Keratinocyte (primary cell): ENCODE measurements around the gene PRKAR1A. TPM values are rescaled to one million over a fixed set of nuclear protein-coding genes. Genes with fewer than 3 reads are reported as not detected.

Source experiments
- DNase-seq: peaks from one replicate; pipeline ENCODE4 v3.0.0-alpha.2; 2011; ENCODE audit warnings: low read depth, missing footprints, low spot score
- FAIRE-seq: peaks from 2 replicates; lab custom pipeline; 2011; peaks lifted over from hg19 to GRCh38; lab: Jason Lieb, UNC
- H2AFZ ChIP-seq: 2 replicates; pipeline ENCODE4 v1.6.0; 2012; ENCODE audit warnings: low read length, control low read depth, inconsistent platforms; ENCODE audit not compliant: control insufficient read depth
- H3K27ac ChIP-seq: 2 replicates; pipeline ENCODE4 v1.5.1; 2011; ENCODE audit warnings: low read length; ENCODE audit not compliant: control insufficient read depth, insufficient read depth
- H3K27me3 ChIP-seq: 3 replicates; pipeline ENCODE4 v1.6.0; 2011; ENCODE audit warnings: low read length; ENCODE audit not compliant: control insufficient read depth, insufficient read depth; ENCODE audit errors: extremely low read depth
- H3K36me3 ChIP-seq, 2 experiments: 2 replicates in 1 of 2; 3 replicates in 1 of 2; pipeline ENCODE4 v1.5.1; 2011; ENCODE audit warnings: low read length in 2 of 2, mild to moderate bottlenecking in 1 of 2; ENCODE audit not compliant: control insufficient read depth in 2 of 2, insufficient read depth in 2 of 2; ENCODE audit errors: extremely low read depth in 1 of 2
- H3K4me1 ChIP-seq: 3 replicates; pipeline ENCODE4 v1.5.1; 2011; ENCODE audit warnings: low read length; ENCODE audit not compliant: control insufficient read depth, insufficient read depth; ENCODE audit errors: extremely low read depth
- H3K4me2 ChIP-seq: 3 replicates; pipeline ENCODE4 v1.6.0; 2011; ENCODE audit warnings: low read depth, low read length; ENCODE audit not compliant: control insufficient read depth, insufficient read depth; ENCODE audit errors: extremely low read depth
- H3K4me3 ChIP-seq, 3 experiments: fragments of 200-600 bp in 1 of 3; sonication (generic) in 1 of 3; 2 replicates in 2 of 3; 3 replicates in 1 of 3; pipeline ENCODE4 v1.5.1; 2011 to 2016; ENCODE audit warnings: low read length in 3 of 3, mild to moderate bottlenecking in 3 of 3, control low read depth in 2 of 3, inconsistent platforms in 1 of 3, low read depth in 1 of 3, mixed read lengths in 1 of 3, mixed run types in 1 of 3, moderate library complexity in 1 of 3; ENCODE audit not compliant: control insufficient read depth in 2 of 3, insufficient read depth in 2 of 3; ENCODE audit errors: extremely low read depth in 1 of 3
- H3K79me2 ChIP-seq: 2 replicates; pipeline ENCODE4 v1.6.0; 2012; ENCODE audit warnings: low read length; ENCODE audit not compliant: control insufficient read depth, insufficient read depth
- H3K9ac ChIP-seq: 3 replicates; pipeline ENCODE4 v1.6.0; 2011; ENCODE audit warnings: low read length; ENCODE audit not compliant: control insufficient read depth, insufficient read depth; ENCODE audit errors: extremely low read depth
- H3K9me1 ChIP-seq: 3 replicates; pipeline ENCODE4 v1.6.0; 2011; ENCODE audit warnings: low read length; ENCODE audit not compliant: control insufficient read depth, insufficient read depth; ENCODE audit errors: extremely low read depth
- H3K9me3 ChIP-seq: 2 replicates; pipeline ENCODE4 v1.5.1; 2012; ENCODE audit warnings: low read depth, low read length; ENCODE audit not compliant: control insufficient read depth
- H4K20me1 ChIP-seq: 3 replicates; pipeline ENCODE4 v1.6.0; 2011; ENCODE audit warnings: low read length; ENCODE audit not compliant: control insufficient read depth, insufficient read depth; ENCODE audit errors: extremely low read depth
- EZH2 ChIP-seq: IDR thresholded peaks from one replicate; pipeline ENCODE4 v1.6.1; 2012; ENCODE audit warnings: inconsistent platforms, mild to moderate bottlenecking, low read length, moderate library complexity
- dilution Hi-C: fragments of 300-500 bp; cut with MboI; formaldehyde crosslinking; loops from one replicate; pipeline ENCODE4 v1.7.0; 2020; ENCODE audit warnings: low sequenced_read_pairs; ENCODE audit not compliant: extremely low pct_ligation_motif_present
- polyA plus RNA-seq, 5 experiments: library from polyadenylated mRNA; depleted of rRNA in 3 of 5; stranded (reverse) in 3 of 5; stranded (forward) in 1 of 5; unstranded in 1 of 5; fragments of >200 nt; gene quantifications; 1 replicate in 1 of 5; 2 replicates in 3 of 5; 3 replicates in 1 of 5; pipeline versions ENCODE4 v1.2.1 to v1.2.3, GENCODE V29; 2011 to 2012; ENCODE audit warnings: missing spikeins in 2 of 5, low read depth in 1 of 5, low replicate concordance in 1 of 5
- TF ChIP-seq, protein P1 (sequence below), 3 experiments: IDR thresholded peaks in 1 of 3; conservative IDR thresholded peaks in 1 of 3; optimal IDR thresholded peaks in 1 of 3; 2 replicates in 2 of 3; 3 replicates in 1 of 3; pipeline versions ENCODE3 to v1.5.1; 2011; ENCODE audit warnings: low read length in 3 of 3, mild to moderate bottlenecking in 3 of 3, moderate library complexity in 2 of 3, control low read depth in 1 of 3, inconsistent platforms in 1 of 3; ENCODE audit not compliant: insufficient read depth in 2 of 3; ENCODE audit errors: extremely low read depth in 1 of 3

The PRKAR1A gene
- polyA plus RNA-seq, 1 donor (not counting 4 experiments of a cell fraction or from before 2014, with no cell fraction given), result 212 TPM

DNA sequence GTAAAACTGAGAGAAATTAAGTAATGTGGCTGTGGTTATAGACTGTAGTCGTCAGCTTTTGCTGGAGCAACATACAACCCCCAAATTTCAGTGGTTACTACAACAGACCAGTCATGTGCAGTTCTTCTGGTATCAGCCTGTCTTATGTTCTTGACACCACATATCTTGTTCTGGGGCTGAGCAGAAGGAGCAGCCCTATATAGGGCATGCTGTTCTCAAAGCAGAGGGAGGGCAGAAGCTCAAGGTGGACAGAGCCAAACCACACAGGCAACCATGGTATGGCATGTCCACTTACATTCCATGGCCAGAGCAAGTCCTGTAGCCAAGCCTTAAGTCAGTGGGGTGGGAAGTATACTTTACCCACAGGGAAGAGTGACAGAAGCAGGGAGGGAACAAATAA lies 7.7 kb downstream of the PRKAR1A start:
- no peak overlapping the region for H2AFZ ChIP-seq
- H3K79me2 ChIP-seq, result peaks cover 68% of the 10 kb centered on the region
- dilution Hi-C loops, result no loop called here
- H3K9me1 ChIP-seq, result no peaks in the 10 kb centered on the region
- no peak overlapping the region for H3K4me3 ChIP-seq
- TF ChIP-seq, protein P1, sequence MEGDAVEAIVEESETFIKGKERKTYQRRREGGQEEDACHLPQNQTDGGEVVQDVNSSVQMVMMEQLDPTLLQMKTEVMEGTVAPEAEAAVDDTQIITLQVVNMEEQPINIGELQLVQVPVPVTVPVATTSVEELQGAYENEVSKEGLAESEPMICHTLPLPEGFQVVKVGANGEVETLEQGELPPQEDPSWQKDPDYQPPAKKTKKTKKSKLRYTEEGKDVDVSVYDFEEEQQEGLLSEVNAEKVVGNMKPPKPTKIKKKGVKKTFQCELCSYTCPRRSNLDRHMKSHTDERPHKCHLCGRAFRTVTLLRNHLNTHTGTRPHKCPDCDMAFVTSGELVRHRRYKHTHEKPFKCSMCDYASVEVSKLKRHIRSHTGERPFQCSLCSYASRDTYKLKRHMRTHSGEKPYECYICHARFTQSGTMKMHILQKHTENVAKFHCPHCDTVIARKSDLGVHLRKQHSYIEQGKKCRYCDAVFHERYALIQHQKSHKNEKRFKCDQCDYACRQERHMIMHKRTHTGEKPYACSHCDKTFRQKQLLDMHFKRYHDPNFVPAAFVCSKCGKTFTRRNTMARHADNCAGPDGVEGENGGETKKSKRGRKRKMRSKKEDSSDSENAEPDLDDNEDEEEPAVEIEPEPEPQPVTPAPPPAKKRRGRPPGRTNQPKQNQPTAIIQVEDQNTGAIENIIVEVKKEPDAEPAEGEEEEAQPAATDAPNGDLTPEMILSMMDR (optimal IDR thresholded peaks at IDR 0.05 in 1 of 3, IDR thresholded peaks at IDR 0.05 in 1 of 3, conservative IDR thresholded peaks at IDR 0.05 in 1 of 3; ENCODE audit: extremely low read depth in 1 of 3, insufficient read depth in 2 of 3, low read length in 3 of 3), result no peak
- TF ChIP-seq EZH2, result no peak
- no peaks in the 10 kb centered on the region for H4K20me1 ChIP-seq
- no peaks in the 10 kb centered on the region for H3K9me3 ChIP-seq
- H3K4me2 ChIP-seq, result no peak overlapping the region
- H3K27me3 ChIP-seq, result no peaks in the 10 kb centered on the region
- peaks cover 21 to 33% of the 10 kb centered on the region in 2 experiments for H3K36me3 ChIP-seq
- H3K27ac ChIP-seq, result no peak overlapping the region
- peaks cover 4% of the 10 kb centered on the region for H3K4me1 ChIP-seq
- DNase-seq, result no peak
- H3K9ac ChIP-seq, result no peak overlapping the region
- no peak for FAIRE-seq

DNA sequence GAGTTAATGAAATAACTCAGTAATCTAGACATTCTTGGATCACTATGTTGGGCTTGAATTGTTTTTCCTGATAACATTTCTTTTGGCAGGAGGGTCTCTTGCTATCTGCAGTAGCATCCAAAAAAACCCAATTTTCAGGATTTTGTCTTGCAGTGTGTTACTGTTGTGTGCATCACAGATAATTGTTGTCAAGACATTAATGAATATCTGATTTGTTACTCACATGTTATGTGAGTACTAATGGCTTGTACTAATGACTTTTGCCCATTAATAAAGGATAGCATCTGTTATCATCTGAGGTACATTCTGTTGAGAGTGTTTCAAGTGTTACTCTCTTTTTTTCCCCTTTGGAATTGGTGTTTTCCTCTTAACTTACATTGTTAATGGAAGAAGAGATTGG lies 10.0 kb downstream of the PRKAR1A start:
- H2AFZ ChIP-seq, result no peak overlapping the region
- no peak overlapping the region for H3K9ac ChIP-seq
- DNase-seq, result no peak
- peaks cover 23 to 39% of the 10 kb centered on the region in 2 experiments for H3K36me3 ChIP-seq
- H3K79me2 ChIP-seq, result peaks cover 48% of the 10 kb centered on the region
- H3K27me3 ChIP-seq, result no peaks in the 10 kb centered on the region
- no peak for FAIRE-seq
- H3K4me3 ChIP-seq, result no peak overlapping the region
- H3K9me1 ChIP-seq, result no peaks in the 10 kb centered on the region
- dilution Hi-C loops, result no loop called here
- H4K20me1 ChIP-seq, result no peaks in the 10 kb centered on the region
- H3K4me2 ChIP-seq, result no peak overlapping the region
- TF ChIP-seq EZH2, result no peak
- TF ChIP-seq, protein P1 (optimal IDR thresholded peaks at IDR 0.05 in 1 of 3, IDR thresholded peaks at IDR 0.05 in 1 of 3, conservative IDR thresholded peaks at IDR 0.05 in 1 of 3; ENCODE audit: extremely low read depth in 1 of 3, insufficient read depth in 2 of 3, low read length in 3 of 3), result no peak
- no peaks in the 10 kb centered on the region for H3K9me3 ChIP-seq
- H3K27ac ChIP-seq, result no peak overlapping the region
- H3K4me1 ChIP-seq, result no peaks in the 10 kb centered on the region
